Stimulated activated naive CD4-positive, alpha-beta T cell (primary cell): ENCODE measurements around the gene ERP44.
"Not testable (repeated sequence)": the region's sequence is repeated elsewhere in the genome, so short reads cannot be mapped to it uniquely, and the experiment has no call there.

ENCODE experiments used
- DNase-seq, 6 experiments: peaks; one replicate each; lab custom pipeline; 2025; lab: John Stamatoyannopoulos, UW

The ERP44 gene

DNA sequence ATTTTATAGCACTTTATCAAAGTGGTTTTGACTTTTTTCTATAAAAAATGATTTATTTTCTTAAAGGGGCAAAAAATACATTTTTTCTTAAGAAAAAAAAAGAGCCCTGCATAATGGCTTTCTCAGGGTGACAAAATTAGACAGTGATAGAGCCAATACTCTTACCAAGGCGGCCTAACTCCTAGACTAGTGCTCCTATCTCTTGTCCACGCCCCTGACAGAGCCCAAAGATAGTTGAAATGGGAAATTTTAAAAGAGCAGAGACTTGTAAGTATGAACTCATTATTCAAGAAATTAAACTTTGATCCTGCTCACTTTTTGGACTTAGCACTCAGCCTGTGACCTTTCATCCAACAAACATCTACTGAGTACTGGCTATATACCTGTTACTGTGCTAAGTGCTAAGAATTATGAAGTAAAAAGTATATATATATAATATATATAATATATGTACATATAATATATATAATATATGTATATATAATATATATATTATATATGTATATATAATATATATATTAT lies 1.4 kb upstream of the ERP44 start:
- DNase-seq: no peak

DNA sequence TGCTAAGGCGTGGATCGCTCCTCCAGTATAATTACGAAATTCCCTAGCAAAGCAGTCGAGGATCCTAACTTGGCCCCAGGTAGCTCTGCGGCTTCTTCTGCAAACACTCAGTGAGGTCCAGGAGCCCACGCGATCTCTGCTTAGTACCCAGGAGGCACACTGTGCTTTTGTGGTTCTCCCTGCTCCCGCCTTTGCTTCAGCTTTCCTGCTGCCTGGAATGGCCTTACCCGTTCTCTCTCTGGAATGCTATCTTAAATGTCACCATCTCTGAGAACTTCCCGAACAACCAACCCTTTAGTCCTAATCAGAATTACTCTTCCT lies 882 bp upstream of the ERP44 start:
- DNase-seq: peak in 2 of 6 experiments; percentile 7 to 39

DNA sequence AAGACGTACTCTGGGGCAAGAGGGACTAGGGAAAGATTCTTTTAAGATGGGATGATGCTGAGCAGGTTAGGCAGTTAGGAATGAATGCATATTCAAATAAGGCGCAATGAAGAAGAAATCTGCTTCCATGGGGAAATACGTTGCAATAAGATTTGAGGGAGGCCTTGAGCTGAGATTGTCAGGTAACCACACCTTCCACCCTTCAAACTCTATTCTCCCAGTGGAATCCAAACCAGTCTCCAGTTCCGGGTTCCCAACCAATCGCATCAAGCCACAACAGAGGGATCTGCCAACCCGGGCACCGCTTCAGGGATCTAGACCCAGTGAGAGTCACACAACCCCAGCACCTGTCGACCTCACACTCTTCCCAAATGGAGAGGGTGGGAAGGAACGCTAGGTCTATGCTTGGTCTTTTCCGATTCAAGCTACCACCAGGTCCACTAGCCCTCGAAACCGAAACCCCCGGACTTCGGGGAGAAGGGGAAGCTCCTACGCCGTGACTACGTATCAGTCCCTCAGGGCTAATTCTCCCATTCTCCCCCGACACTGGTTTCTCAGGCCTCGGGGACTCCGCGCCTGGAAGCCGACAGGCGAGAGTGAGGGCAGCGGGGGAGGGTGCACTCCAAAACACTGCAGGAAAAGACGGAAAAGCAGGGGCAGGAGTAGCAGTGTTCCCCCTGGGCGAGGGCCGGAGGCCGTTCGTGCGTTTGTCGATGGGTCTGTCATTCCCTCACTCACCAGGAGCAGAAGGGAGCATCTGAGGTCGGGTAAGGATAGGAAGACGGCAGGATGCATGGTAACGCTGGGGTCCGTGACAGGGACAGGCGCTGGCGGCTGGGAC lies 534 bp downstream of the ERP44 start:
- peak in 3 of 6 experiments; percentile 11 to 39 (median 31) for DNase-seq

DNA sequence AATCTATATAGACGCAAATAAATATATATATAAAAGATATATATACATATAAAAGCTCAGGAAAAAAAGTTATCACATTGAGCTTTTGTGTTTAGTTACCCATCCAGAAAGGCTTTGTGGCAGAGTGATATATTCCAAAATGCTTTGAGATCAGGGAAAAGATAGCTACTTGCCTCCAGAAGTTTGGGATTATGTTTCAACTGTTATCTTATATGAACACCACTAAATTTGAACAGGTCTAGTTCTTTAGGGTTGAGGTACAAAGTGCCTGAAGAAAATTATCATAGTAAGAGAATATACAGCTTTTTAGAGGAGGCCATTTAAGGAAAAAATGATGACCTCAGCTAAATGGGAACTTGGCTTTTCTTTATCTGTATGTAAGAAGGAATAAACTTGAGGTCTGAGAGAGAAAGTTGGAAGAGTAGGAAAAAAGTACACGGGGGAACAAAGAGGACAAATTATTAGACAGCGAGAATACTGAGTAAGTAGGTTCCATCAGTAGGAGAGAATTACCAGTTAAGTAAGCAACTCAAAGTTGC lies 2.4 kb downstream of the ERP44 start:
- no peak for DNase-seq

DNA sequence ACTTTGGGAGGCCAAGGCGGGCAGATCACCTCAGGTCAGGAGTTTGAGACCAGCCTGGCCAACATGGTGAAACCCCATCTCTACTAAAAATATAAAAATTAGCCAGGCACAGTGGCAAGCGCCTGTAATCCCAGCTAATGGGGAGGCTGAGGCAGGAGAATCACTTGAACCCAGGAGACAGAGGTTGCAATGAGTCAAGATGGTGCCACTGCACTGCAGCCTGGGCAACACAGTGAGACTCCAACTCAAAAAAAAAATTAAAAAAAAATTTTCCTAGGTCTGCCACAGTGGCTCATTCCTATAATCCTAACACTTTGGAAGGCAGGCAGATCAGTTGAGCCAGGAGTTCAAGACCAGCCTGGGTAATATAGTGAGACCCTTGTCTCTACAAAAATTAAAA lies 4.4 kb downstream of the ERP44 start:
- DNase-seq: not testable (repeated sequence)

GRCh38 chr9:100092066-100092465 lies 6.7 kb downstream of the ERP44 start:
- no peak for DNase-seq

DNA sequence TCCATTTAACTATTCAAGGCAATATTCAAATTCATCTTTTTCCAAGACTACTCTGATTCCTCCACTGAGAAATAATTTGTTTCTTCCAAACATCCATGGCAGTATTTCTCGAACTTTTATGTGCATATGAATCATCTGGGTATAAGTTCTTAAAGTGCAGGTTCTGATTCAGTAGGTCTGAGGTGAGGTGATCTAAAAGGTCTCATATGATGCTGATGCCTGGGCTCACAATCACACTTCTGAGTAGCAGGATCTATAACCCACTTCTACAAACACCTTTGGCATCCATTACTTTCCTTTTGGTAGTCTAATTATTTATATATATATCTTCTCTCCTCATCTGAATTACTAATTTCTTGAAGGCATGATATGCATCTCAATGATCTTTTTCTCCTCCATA lies 7.2 kb downstream of the ERP44 start:
- no peak for DNase-seq

DNA sequence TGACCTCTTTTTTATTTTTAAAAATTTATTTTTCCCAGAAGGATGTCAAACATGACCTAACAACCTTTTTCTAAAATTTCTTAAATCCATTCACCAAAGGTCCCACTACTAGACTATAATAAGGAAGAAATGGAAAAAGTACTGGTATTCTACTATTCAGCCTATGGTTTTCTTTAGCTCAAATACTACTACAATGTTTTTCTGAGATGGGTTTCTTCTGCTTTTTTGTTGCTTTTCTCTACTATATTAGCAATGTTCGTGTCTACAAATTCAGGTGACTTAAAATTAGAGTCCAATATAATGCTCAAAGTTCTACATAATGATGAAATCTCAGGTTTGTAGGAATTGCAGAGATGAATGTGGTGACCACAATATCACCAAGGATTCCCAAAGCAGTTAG lies 7.9 kb downstream of the ERP44 start:
- DNase-seq: no peak

GRCh38 chr9:100088202-100088601 lies 10.6 kb downstream of the ERP44 start:
- DNase-seq: no peak

DNA sequence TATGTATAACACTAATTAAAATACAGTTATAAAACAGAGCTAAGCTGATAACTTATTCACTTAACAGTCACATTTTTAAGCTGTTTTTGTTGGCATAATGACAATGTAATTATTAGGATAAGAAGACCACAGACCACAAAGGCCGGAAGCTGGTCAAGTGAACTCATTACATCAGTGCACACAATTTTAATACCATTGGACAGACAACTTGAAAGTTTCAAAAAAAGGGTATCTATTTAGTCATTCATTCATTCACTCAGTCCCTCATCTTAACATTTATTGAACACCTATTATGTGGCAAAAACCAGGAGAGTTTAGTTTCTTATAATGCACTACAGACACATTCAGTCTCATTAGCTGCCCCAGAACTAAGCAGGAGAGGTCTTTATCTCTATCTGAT lies 11.6 kb downstream of the ERP44 start:
- no peak for DNase-seq

GRCh38 chr9:100086097-100086635 lies 12.6 kb downstream of the ERP44 start:
- no peak for DNase-seq

DNA sequence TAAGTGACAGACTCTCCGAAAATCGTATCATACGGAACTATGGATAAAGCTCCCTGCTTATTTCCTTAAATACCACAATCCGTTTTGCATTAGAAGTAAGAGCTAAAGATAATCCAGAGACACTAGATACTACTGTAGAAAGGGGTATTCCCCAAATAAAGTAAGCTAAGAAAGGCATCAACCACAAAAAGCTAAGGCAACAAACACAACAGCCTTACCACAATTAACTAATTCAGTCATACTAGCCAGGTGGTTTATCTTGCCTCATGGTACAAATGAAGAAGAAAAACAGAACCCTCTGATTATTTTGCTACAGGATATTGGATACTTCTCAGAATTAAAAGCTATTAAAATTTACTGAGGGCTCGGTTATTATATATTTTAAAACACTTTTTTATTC lies 14.1 kb downstream of the ERP44 start:
- no peak for DNase-seq

- no peak for DNase-seq
Measured at GRCh38 chr9:100084128-100084453, 14.7 kb downstream of the ERP44 start.

DNA sequence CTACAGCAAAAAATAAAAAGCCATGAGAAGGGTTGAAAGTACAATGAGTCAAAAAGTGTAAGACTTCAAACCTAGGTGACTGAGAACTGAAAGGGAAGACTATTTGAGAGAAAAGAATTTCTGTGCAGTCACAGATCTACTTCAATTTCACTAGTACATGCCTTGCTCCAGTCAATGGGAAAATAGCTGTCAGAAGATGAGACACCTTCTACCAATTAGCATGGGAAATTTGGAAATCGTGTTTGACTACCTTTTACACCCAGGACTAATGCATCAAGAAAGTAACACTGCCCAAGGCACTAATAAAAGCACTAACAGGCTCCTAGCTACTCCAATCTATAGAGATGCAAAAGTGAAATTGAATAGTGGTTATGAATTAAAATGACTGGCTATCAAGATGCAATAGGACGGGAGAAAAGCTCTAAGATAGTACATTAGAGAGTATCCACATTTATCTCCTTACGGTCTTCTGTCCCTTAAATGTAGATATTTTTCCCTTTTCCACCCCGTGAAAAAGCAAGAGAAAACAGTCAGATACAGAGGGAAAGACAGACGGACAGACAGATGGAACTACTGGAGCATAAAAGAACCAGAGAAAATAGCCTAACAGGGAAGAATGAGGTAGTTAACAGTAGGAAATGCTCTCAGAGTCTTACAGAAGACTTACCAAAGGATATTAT lies 15.2 kb downstream of the ERP44 start:
- DNase-seq: no peak

DNA sequence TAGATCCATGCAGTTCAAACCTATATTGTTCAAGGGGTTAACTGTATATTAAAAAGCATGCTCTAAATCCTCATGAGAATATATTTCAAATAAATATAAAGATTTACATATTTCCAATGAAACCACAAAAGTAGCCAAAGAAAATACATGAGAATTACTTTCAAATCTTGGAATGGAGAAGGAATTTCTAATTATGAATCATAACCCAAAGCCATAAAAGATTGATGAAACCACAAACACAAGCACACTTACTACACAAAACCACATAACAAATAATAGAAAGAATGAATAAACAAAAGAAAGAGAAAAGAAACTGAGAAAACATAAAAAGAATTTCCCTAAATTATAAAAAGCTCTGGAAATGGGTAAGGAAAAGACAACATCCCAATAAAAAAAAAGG lies 16.0 kb downstream of the ERP44 start:
- DNase-seq: no peak

- DNase-seq: not testable (repeated sequence)
Measured at GRCh38 chr9:100076256-100076655, 22.5 kb downstream of the ERP44 start.

GRCh38 chr9:100074989-100075388 lies 23.8 kb downstream of the ERP44 start:
- no peak for DNase-seq

DNA sequence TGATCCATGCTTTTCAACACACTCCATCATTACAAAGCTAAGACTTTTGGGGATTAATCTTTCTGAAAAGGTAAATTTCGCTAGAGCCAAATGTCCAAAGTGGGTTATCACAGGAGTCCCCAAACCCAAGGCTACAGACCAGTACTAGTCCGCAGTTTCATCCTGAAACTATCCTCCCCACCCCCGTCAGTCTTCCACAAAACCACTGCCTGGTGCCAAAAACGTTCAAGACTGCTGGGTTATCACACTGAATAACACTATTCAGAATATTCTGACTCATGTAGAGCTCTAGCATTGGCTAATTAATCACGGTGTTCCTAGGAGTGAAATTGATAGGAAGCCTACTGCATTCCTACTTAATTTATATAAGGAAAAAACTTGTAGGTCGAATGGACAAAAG lies 24.7 kb downstream of the ERP44 start:
- no peak for DNase-seq

DNA sequence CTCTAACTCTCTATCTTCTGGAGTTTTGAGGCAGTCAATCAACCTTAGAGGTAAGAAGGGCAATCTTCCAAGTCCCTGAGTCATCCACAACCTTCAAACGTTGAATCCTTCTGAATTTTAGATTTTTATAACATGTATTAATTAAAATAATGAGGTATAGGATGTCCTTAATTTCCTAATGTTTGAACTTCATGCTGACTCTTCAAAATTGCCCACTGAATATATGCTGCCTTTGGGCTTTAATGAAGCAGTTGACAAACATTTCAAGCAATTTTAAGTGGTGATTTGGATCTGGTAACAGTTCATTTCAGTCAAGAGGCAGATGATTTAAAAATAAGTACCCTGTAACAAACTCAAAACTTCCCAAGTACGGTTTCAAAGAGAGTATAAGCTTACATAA lies 26.0 kb downstream of the ERP44 start:
- no peak for DNase-seq

- no peak for DNase-seq
Measured at GRCh38 chr9:100071271-100071670, 27.5 kb downstream of the ERP44 start.

GRCh38 chr9:100070104-100071041 lies 28.4 kb downstream of the ERP44 start:
- DNase-seq: no peak

GRCh38 chr9:100069068-100069467 lies 29.7 kb downstream of the ERP44 start:
- not testable (repeated sequence) for DNase-seq
